Fibroblast of peridontal ligament (primary cell): Measurements from ENCODE around the gene SECTM1.

Experiments
- DNase-seq: peaks from one replicate; pipeline ENCODE4 v3.0.0-alpha.2; 2010; ENCODE audit errors: extremely low read depth

SECTM1 gene

DNA sequence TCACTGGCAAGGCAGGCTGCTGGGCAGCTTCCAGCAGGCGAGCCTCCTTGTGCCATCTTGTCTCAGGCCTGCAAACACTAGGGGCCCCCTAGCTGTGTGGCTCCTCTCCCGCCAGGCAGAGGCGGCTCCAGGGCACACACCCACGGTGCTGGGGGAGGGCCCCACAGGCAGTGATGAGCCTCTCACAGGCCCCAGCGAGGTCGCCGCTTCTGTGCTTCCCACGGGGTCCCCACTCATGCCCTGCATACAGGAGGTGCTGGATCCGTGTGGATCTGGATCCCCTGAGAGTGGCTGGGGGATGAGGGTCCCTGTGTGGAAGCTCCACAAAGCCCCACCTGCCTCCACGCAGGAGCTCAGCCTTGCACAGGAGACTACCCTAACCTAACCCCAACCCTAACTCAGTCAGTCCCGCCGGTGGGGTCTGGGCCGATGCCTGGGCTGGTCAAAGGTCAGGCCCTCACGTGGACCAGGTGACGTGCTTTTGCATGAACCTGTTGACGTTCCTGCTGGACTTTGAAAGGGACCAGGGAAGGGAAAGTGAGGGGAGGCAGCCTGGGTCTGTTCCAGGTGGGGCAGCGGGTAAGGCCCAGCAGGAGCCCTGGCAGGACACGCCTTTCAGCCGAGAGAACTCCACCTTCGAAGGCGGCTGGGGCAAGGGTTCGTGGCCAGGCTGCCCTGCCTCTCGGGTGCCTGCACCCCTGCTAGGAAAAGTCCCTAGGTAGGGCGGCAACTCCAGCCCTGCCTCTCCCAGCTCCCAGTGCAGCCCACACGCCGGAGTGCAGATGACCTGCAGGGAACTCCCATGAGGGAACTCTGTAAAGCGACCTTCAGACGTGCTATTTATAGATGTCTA, 5.2 kb downstream of the SECTM1 start:
- DNase-seq, result no peak

DNA sequence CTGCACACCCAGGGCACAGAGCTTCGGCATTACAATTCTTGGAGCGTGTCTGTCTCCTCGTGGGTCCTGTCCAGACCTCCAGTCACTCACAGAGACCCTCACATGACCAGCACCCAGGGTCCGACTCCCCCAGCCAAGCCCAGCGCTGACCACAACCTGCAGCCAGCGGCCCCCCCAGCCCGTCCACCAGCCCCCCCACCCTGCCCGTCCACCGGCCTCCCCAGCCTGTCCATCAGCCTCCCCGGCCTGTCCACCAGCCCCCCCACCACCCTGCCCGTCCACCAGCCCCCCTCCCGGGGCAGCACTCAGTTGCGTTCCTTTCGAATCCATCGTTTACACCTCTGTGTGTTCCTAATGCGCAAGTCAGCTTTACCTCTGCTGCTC, 5.8 kb downstream of the SECTM1 start:
- DNase-seq, result no peak

DNA sequence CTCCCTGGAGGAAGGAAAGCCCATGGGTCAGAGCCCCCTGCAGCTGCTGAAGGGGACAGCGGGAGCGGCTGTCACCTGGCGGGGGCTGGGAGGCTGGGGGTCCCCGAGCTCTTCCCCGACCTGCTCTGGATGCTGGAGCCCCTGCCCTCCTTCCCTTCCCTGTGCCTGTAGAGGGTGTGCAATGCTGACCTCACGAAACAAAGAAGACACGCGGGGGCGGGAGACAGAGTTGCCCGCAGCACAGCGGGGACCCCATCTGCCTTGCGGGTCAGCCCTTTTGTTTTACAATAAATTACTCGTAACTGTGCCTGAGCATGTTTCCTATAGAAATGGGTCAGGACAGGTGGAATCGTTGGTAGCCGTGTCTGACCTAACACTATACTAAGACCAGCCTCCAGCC, 6.3 kb downstream of the SECTM1 start:
- no peak for DNase-seq

GRCh38 chr17:82325286-82326180, 8.0 kb downstream of the SECTM1 start:
- no peak for DNase-seq

GRCh38 chr17:82324566-82325285, 8.8 kb downstream of the SECTM1 start:
- DNase-seq, result no peak

DNA sequence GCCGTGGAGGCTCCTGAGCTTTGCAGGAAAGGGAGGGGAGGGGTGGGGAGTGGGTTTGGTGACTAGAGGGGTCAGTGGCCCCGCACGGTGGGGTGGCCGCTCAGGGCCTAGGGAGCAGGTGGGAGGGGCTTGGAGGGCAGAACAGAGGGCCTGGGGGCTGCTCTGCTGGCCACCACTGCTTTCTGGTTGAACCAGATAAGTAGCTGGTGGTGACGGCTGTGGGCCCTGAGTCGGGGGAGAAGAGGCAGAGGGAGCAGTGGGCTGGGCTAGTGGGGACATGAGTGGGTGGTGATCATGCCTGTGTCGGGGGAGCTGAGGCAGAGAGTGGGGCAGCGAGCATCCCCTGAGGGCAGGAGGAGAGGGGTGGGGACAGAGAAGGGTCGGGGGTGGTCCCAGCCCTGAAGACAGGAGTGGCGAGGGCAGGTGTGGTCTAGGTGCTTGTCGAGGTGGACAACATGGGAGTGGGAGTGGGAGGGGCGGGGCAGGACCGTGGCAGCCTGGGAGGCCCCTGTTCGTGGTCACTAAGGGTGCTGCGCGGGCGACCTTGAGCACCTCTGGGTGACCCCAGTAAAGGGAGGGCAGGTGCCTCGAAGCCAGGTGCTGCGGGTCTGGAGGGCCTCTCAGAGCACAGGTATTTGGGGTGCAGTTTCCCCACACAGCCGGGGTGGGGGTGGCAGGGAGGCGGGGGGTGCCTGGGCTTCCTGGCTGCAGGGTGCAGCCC, 9.9 kb downstream of the SECTM1 start:
- no peak for DNase-seq

DNA sequence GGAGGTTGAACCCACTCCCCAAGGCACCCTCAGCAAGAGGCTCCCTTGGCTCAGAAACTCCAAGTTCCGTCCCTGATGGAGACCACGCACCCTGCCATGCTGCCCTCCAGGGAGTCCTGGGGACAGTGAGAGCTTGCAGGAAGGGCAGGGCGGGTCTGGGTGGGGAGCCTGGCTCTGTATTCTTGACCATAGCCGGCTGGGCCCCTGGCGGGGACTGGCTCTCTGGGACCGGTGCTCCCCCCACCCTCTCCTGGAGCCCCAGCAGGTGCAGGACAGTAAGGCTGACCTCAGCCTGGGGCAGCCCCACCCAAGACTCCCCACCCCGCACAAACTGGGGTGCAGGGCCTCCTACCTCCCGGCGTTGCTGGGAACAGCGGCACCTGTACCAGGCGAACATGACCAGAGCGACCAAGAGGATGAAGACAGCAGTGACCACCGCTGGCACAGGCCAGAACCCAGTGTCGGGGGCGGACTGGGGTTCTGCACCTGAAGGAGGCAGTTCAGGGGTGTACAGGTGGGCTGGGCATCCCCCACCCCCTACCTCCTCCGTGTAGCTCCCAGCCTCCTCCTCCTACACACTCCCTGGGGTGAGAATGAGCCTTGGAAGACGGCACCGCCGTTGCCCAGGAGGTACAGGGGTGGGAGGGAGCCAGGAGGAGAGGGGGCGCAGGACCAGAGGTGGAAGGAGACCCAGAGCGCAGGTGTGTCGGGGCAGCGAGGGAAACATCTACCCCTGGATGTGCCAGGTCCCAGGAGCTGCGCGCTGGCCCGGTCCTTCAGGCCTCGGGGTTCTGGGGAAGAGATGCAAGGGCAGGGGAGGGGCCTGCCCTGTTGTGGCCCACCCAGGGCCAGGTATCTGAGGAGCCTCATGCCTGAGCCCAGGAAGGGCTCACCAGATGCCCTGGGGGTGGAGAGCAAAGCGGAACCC, 10.8 kb downstream of the SECTM1 start:
- no peak for DNase-seq

DNA sequence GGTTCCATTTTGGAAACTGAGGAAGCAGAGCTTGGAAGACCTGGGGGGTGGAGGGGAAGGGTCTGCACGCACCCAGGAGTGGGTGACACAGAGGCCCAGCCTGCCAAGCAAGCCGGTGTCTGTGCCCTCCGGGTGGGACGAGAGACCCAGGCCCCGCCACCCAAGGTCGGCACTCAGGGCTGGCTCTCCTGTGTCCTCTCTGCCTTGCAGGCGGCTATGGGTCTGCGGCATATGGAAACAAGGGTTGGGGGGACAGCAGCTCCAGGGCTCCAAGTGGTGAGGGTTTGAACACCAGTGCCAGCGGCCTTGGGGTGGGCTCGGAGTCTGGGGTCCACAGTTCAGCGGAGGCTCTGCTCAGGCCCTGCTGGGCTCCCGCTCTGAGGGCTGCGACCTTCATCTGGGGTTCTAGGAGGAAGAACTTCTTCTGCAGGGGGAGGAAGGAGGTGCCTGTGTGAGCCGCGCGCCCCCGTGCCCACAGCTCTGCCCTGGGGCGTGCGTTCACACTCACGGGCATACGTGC, 11.6 kb downstream of the SECTM1 start:
- no peak for DNase-seq

DNA sequence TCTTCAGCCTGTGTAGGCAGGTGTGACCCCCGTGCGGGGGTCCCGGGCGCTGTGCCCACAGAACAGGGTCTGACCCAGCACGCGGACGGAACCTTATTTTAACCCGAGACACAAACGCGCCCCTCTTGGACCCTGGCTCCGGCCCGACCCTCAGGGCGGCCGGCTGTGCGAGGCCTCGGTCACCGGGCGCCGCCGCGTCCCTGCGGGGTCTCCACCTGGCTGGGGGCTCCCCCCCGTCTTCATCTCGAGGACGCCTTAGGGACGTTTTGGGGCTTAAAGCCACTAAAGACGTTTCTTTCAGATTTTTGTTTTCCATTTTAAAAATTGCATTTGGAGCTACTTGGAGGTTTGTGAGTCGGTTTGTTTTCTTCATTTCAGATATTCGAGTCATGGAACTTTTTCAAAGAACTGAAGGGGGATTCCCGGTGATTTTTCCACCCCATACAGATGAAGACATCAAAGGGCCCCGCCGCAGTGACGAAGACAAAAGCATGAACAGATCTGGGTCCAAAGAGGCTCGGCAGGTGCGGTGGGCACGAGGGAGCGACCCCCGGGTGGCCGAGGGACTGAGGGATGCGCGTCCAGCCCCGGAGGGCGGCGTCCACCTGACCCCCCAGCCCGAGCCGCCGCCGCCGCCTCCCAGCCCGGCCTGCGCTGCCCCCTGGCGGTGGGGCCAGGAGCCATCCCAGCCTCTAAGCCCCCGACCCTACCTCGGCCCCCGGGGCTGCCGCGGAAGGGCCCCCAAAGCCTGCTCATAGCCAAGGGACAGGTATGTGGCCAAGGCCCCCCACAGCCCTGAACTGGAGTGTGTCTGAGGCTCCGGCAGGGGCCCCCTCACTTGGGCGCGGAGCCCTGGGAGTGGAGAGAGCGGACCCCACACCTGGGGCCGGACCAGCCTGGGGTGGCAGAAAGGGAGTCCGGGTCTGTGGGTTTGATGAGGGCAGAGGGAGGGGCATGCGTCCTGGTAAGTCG, 12.3 kb downstream of the SECTM1 start:
- no peak for DNase-seq

DNA sequence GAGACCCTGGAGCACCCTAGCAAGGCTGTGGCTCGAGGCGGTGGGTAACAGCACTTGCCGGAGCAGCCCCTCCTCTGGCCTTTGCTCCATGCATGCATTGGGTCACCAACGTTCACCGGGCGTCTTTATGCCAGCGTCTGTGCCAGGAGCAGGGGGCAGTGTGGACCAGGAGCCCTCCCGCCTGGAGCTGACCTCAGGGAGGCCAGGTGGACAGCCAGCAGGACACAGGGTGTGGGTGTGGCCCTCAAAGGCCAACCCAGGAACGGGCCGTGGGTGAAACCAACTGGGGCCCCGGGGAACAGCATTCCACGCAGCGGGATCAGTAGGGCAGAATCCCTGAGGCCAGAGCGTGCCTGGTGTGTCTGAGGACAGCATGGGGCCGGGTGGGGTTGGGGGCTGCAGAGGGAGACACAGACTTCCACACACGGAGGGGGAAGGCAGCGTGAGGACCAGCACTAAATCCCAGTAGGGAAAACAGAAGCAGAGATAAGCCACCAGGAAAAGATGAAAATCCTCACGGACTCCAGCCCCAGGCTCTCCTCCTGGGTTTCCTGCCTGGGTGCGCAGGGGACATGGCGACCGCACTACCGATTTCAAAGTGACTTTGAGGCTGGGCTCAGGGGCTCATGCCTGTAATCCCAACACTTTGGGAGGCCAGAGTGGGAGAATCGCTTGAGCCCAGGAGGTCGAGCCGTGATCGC, 13.3 kb downstream of the SECTM1 start:
- no peak for DNase-seq

GRCh38 chr17:82319619-82320062, 13.9 kb downstream of the SECTM1 start:
- no peak for DNase-seq

DNA sequence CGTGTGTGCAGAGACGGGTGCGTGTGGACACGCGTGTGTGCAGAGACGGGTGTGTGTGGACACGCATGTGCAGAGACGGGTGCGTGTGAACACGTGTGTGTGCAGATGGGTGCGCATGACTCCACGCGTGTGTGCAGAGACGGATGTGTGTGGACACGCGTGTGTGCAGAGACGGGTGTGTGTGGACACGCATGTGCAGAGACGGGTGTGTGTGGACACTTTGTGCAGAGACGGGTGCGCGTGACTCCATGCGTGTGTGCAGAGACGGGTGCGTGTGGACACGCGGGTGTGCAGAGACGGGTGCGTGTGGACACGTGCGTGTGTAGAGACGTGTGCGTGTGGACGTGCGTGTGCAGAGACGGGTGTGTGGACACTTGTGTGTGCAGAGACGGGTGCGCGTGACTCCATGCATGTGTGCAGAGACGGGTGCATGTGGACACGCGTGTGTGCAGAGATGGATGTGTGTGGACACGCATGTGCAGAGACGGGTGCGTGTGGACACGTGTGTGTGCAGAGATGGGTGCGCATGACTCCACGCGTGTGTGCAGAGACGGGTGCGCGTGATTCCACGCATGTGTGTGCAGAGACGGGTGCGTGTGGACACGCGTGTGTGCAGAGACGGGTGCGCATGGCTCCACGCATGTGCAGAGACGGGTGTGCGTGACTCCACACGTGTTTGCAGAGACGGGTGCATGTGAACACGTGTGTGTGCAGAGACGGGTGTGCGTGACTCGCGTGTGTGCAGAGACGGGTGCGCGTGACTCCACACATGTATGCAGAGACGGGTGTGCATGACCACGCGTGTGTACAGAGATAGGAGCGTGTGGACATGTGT, 14.6 kb downstream of the SECTM1 start:
- no peak for DNase-seq

DNA sequence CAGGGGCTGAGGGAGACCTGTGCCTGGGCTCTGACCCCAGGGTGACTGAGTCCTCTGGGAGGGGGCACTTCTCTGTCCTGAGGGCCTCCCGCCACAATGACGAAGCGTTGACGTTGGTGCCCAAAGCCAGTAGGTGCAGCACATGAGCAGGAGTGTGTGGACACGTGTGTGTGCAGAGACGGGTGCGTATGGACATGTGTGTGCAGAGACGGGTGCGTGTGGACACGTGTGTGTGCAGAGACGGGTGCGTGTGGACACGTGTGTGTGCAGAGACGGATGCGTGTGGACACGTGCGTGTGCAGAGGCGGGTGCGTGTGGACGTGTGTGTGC, 15.4 kb downstream of the SECTM1 start:
- no peak for DNase-seq

DNA sequence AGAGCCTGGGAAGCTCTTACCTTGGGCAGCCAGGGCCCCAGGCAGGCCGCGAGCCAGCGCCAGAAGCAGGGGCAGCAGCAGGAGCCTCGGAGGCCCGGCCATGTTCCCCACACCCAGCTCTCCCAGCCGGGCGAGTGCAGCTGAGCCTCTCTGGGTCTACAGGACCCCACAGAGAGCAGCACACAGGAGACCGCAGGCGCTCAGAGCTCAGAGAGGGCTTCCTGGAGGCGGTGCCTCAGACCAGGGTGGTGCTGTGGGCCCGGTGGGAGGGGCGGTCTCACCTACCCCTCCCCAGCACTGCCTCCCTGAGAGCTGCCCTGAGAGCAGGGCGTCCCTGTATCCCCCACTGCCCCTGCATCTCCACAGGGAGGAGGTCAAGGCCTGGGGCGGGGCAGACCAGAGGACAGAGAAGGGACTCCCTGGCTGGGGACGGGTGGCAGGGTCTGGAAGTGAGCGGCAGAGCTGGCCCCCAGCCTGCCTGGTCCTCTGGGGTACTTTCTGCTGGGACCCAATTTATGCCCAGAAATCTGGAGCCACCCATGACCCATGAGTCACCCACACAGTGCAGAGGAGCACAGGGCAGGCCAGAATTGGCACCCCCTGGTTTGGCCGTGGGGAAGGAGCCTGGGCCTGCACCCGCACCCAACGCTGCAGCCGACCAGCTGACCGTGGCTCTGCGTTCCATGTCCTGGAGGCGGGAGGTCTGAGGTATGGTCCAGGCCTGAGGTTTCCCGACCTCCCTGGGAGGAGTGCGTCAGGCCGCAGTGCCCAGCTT, 16.0 kb downstream of the SECTM1 start, which contains the start of gene CD7:
TSS of gene CD7 (minus strand) at position 215 of the 775 bp plus-strand sequence. CDS start at position 102, 113 bp downstream.
- no peak for DNase-seq

DNA sequence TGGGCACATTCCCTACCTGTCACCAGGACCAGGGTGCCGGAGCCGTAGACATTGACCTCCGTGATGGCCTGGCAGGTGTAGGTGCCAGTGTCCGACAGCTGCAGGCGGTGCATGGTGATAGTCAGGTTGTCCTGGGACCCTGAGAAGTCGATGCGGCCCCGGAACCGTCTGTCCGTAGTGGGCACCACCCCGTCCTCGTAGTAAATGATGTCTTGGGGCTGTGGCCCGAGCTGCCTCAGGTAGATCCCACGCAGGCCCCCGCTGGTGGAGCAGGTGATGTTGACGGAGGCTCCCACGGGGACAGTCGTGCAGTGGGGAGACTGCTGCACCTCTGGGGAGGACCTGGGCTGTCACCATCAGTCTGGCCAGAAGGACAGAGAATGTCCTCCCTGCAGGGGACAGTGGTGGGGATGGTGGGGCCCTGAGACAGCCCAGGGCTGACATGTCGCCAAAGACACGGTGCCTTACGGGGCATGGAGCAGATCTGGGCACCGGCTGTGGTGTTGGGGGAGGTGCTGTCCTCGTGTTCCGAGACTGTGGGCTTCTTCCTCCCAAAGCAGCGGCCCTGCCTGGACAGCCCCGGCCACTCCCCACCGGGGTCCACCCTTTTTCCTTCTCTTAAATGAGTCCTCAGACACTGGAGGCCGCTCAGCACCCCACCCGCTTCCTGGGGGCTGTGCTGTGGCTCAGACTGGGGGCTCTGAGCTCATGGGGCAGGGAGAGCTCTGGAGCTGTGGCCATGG, 16.7 kb downstream of the SECTM1 start:
- no peak for DNase-seq
